WI38 (cell line): ENCODE data around the gene ARSA.

Experiments used
- H3K4me3 ChIP-seq: 2 replicates; pipeline ENCODE4 v1.5.1; 2011; ENCODE audit warnings: low read depth, mild to moderate bottlenecking, control low read depth, low read length
- CTCF ChIP-seq: IDR thresholded peaks from 2 replicates; pipeline ENCODE4 v1.5.1; 2012; ENCODE audit warnings: low read depth, mild to moderate bottlenecking, control low read depth, low read length

ARSA gene

GRCh38 chr22:50587407-50587806 lies 40.5 kb downstream of the ARSA start:
- no peak for TF ChIP-seq CTCF
- no peak overlapping the region for H3K4me3 ChIP-seq

GRCh38 chr22:50586416-50586815 lies 41.5 kb downstream of the ARSA start:
- TF ChIP-seq CTCF: no peak
- H3K4me3 ChIP-seq: no peak overlapping the region

GRCh38 chr22:50585781-50586180 lies 42.2 kb downstream of the ARSA start:
- no peak for TF ChIP-seq CTCF
- H3K4me3 ChIP-seq: no peak overlapping the region

- TF ChIP-seq CTCF: no peak
- no peak overlapping the region for H3K4me3 ChIP-seq
Observed at GRCh38 chr22:50585238-50585637, 42.7 kb downstream of the ARSA start.

GRCh38 chr22:50584106-50585096 lies 43.6 kb downstream of the ARSA start:
- no peak for TF ChIP-seq CTCF

GRCh38 chr22:50583294-50583861 lies 44.6 kb downstream of the ARSA start:
- H3K4me3 ChIP-seq: peak overlapping the region; percentile 78
- 0 out of 2 replicates have a peak, but pooled peaks have one; percentile 5 for TF ChIP-seq CTCF

More at GRCh38 chr22:50584106-50585096, 43.6 kb downstream of the ARSA start:
- H3K4me3 ChIP-seq: no peak overlapping the region; the same call in 1 of the 2 replicates
